GM13976 (cell line): ENCODE measurements around the gene HAT1.

Experiments used
- DNase-seq: peaks from one replicate; pipeline ENCODE4 v3.0.0; 2012; ENCODE audit warnings: low spot score
- CTCF ChIP-seq: IDR thresholded peaks from 2 replicates; pipeline ENCODE4 v1.5.1; 2012; ENCODE audit warnings: borderline replicate concordance, mild to moderate bottlenecking; ENCODE audit not compliant: insufficient read depth; ENCODE audit errors: extremely low read depth, missing control alignments, control extremely low read depth
- in situ Hi-C: fragments of 300-500 bp; cut with MboI; formaldehyde crosslinking; loops from one replicate; pipeline ENCODE4 v1.12.0; 2022; ENCODE audit warnings: low sequenced_read_pairs, mixed read lengths, inconsistent platforms; ENCODE audit not compliant: unreplicated experiment

The HAT1 gene

GRCh38 chr2:171882089-171882769, 40.0 kb upstream of the HAT1 start:
- peak; percentile 34 for DNase-seq
- TF ChIP-seq CTCF = no peak
- in situ Hi-C loops = no loop called here

GRCh38 chr2:171883275-171883893, 38.9 kb upstream of the HAT1 start:
- DNase-seq = no peak
- TF ChIP-seq CTCF = no peak
- in situ Hi-C loops = no loop called here

- DNase-seq = no peak
- TF ChIP-seq CTCF = no peak
- in situ Hi-C loops = no loop called here
These were observed 32.9 kb upstream of the HAT1 start for GRCh38 chr2:171889333-171889732.

GRCh38 chr2:171889808-171890207, 32.5 kb upstream of the HAT1 start:
- no peak for TF ChIP-seq CTCF
- DNase-seq = no peak
- in situ Hi-C loops = no loop called here

- no peak for TF ChIP-seq CTCF
- in situ Hi-C loops = no loop called here
- no peak for DNase-seq
These were observed 29.0 kb upstream of the HAT1 start for GRCh38 chr2:171893196-171893823.

- peak; percentile 95 for DNase-seq
- TF ChIP-seq CTCF = no peak
- in situ Hi-C loops = no loop called here
These were observed 28.2 kb upstream of the HAT1 start, which contains the start of gene SLC25A12 for GRCh38 chr2:171893824-171894611. Gene SLC25A12 (minus strand): TSS chr2:171894244. CDS start chr2:171894214, 30 bp downstream.
